IMR-90 (cell line): Measurements from ENCODE around the gene RBFOX2. TPM values are rescaled to one million over a fixed set of nuclear protein-coding genes. Genes with fewer than 3 reads are reported as not detected.

Experiments used
- ATAC-seq: fragments of 200-7000 bp; cut with Tn5 transposase; 2 replicates; pipeline ENCODE4 v1.9.1; 2020; ENCODE audit warnings: low read depth, mild to moderate bottlenecking, moderate library complexity
- BruUV-seq: library from RNA; stranded (reverse); fragments of 400-500 nt; replicated peaks from 2 replicates; lab custom pipeline; 2021; lab: Mats Ljungman, UMichigan
- CTCF ChIA-PET: fragments of 300-600 bp; formaldehyde crosslinking; extraction: SDS; loops from one replicate; lab custom pipeline; 2021; ENCODE audit warnings: antibody characterized with exemption; lab: Yijun Ruan, JAX
- POLR2A ChIA-PET: fragments of 300-600 bp; sonication (Branson Sonifier 250); formaldehyde crosslinking; loops from one replicate; lab custom pipeline; 2022; ENCODE audit warnings: antibody characterized with exemption; ENCODE audit not compliant: unreplicated experiment; lab: Charles Lee
- DNase-seq: peaks from one replicate; pipeline ENCODE4 v3.0.0; 2013
- H2AFZ ChIP-seq: replicated peaks from 2 replicates; pipeline ENCODE3; 2013; ENCODE audit warnings: low read length, mild to moderate bottlenecking; ENCODE audit not compliant: poor library complexity
- H2AK5ac ChIP-seq: 2 replicates; pipeline ENCODE4 v1.6.1; 2013; ENCODE audit warnings: low read depth, low read length, inconsistent platforms
- H2AK9ac ChIP-seq: replicated peaks from 2 replicates; pipeline ENCODE3; 2013; ENCODE audit warnings: mild to moderate bottlenecking, low read depth, low read length, moderate library complexity; ENCODE audit not compliant: poor library complexity
- H2BK120ac ChIP-seq: 2 replicates; pipeline ENCODE4 v1.6.1; 2013; ENCODE audit warnings: low read depth, low read length, inconsistent platforms
- H2BK15ac ChIP-seq: 3 replicates; pipeline ENCODE4 v1.6.1; 2013; ENCODE audit warnings: low read depth, low read length, inconsistent platforms
- H2BK20ac ChIP-seq: 2 replicates; pipeline ENCODE4 v1.6.1; 2013; ENCODE audit warnings: low read depth, mild to moderate bottlenecking, inconsistent platforms, low read length, moderate library complexity
- H2BK5ac ChIP-seq: 2 replicates; pipeline ENCODE4 v1.6.1; 2013; ENCODE audit warnings: mild to moderate bottlenecking, low read depth, low read length, inconsistent platforms; ENCODE audit not compliant: poor library complexity, severe bottlenecking
- H3K14ac ChIP-seq: replicated peaks from 2 replicates; pipeline ENCODE4 v1.6.1; 2013; ENCODE audit warnings: low read depth, low read length, inconsistent platforms
- H3K18ac ChIP-seq: 2 replicates; pipeline ENCODE4 v1.6.1; 2013; ENCODE audit warnings: low read depth, low read length, control low read depth
- H3K23ac ChIP-seq: 2 replicates; pipeline ENCODE4 v1.6.1; 2013; ENCODE audit warnings: low read depth, low read length, inconsistent platforms
- H3K27ac ChIP-seq: 2 replicates; pipeline ENCODE4 v1.5.1; 2013; ENCODE audit warnings: mild to moderate bottlenecking, control low read depth, low read length; ENCODE audit not compliant: insufficient read depth
- H3K27me3 ChIP-seq: 2 replicates; pipeline ENCODE4 v1.6.1; 2013; ENCODE audit warnings: low read length; ENCODE audit not compliant: control insufficient read depth, insufficient read depth
- H3K36me3 ChIP-seq: 2 replicates; pipeline ENCODE4 v1.6.1; 2013; ENCODE audit warnings: low read length, mixed read lengths; ENCODE audit not compliant: control insufficient read depth, insufficient read depth
- H3K4ac ChIP-seq: 2 replicates; pipeline ENCODE4 v1.6.1; 2013; ENCODE audit warnings: low read depth, low read length, inconsistent platforms
- H3K4me1 ChIP-seq: 2 replicates; pipeline ENCODE4 v1.6.1; 2013; ENCODE audit warnings: low read length, mixed read lengths; ENCODE audit not compliant: control insufficient read depth, insufficient read depth
- H3K4me2 ChIP-seq: 2 replicates; pipeline ENCODE4 v1.6.1; 2013; ENCODE audit warnings: low read depth, mild to moderate bottlenecking, control low read depth, low read length, moderate library complexity
- H3K4me3 ChIP-seq: 2 replicates; pipeline ENCODE4 v1.5.1; 2013; ENCODE audit warnings: low read depth, mild to moderate bottlenecking, control low read depth, low read length, moderate library complexity; ENCODE audit not compliant: insufficient read depth
- H3K56ac ChIP-seq: 2 replicates; pipeline ENCODE4 v1.6.1; 2013; ENCODE audit warnings: low read length, inconsistent platforms; ENCODE audit not compliant: insufficient read depth; ENCODE audit errors: extremely low read depth
- H3K79me1 ChIP-seq, 2 experiments: 2 replicates each; pipeline ENCODE4 v1.6.1; 2013; ENCODE audit warnings: low read length in 2 of 2, inconsistent platforms in 1 of 2, low read depth in 1 of 2
- H3K9ac ChIP-seq: 2 replicates; pipeline ENCODE4 v1.6.1; 2013; ENCODE audit warnings: low read depth, low read length, control low read depth
- H3K9me1 ChIP-seq: 2 replicates; pipeline ENCODE4 v1.6.1; 2013; ENCODE audit warnings: low read length, inconsistent platforms; ENCODE audit not compliant: insufficient read depth
- H3K9me3 ChIP-seq: 2 replicates; pipeline ENCODE4 v1.6.1; 2013; ENCODE audit warnings: low read length; ENCODE audit not compliant: control insufficient read depth, insufficient read depth
- H4K20me1 ChIP-seq: 2 replicates; pipeline ENCODE4 v1.6.1; 2013; ENCODE audit warnings: low read length, inconsistent platforms; ENCODE audit not compliant: insufficient read depth
- H4K5ac ChIP-seq: 2 replicates; pipeline ENCODE4 v1.6.1; 2013; ENCODE audit warnings: mild to moderate bottlenecking, low read depth, low read length, control low read depth
- H4K8ac ChIP-seq, 2 experiments: 2 replicates each; pipeline ENCODE4 v1.6.1; 2013; ENCODE audit warnings: low read depth in 2 of 2, low read length in 2 of 2, control low read depth in 1 of 2, inconsistent platforms in 1 of 2
- H4K91ac ChIP-seq: 2 replicates; pipeline ENCODE4 v1.6.1; 2013; ENCODE audit warnings: low read depth, low read length, inconsistent platforms; ENCODE audit not compliant: insufficient read depth
- CEBPB ChIP-seq: IDR thresholded peaks from 2 replicates; pipeline ENCODE4 v1.6.1; 2012; ENCODE audit warnings: low read depth, low read length, improper control_type of control experiment
- CHD1 ChIP-seq: IDR thresholded peaks from 2 replicates; pipeline ENCODE4 v1.6.1; 2012; ENCODE audit warnings: low read depth, low read length, improper control_type of control experiment
- CTCF ChIP-seq: conservative IDR thresholded peaks from 2 replicates; pipeline ENCODE4 v1.5.1; 2012; ENCODE audit warnings: mild to moderate bottlenecking, low read depth, low read length, improper control_type of control experiment
- ELK1 ChIP-seq: fragments of 150-350 bp; IDR thresholded peaks from 2 replicates; pipeline ENCODE4 v1.6.1; 2016; ENCODE audit warnings: low read depth, mild to moderate bottlenecking, low read length, moderate library complexity, borderline replicate concordance
- RCOR1 ChIP-seq: IDR thresholded peaks from 2 replicates; pipeline ENCODE4 v1.6.1; 2012; ENCODE audit warnings: mild to moderate bottlenecking, low read length, improper control_type of control experiment; ENCODE audit not compliant: insufficient replicate concordance
- USF2 ChIP-seq: fragments of 150-350 bp; IDR thresholded peaks from 2 replicates; pipeline ENCODE4 v1.6.1; 2017; ENCODE audit warnings: mild to moderate bottlenecking, antibody characterized with exemption, low read length, low read depth
- WGBS, 2 experiments: methylation state at CpG; one replicate each; pipeline versions ENCODE4 v1.1.5 to v1.1.7; 2013; ENCODE audit warnings: missing lambda C conversion rate in 2 of 2; ENCODE audit not compliant: insufficient read length in 1 of 2; ENCODE audit errors: extremely low coverage in 2 of 2; 5-methylcytosine and 5-hydroxymethylcytosine counted together
- dilution Hi-C: fragments of 300-500 bp; cut with HindIII; formaldehyde crosslinking; loops from one replicate; pipeline ENCODE4 v1.14.3; 2018; ENCODE audit warnings: low sequenced_read_pairs; ENCODE audit not compliant: unreplicated experiment
- in situ Hi-C: fragments of 300-500 bp; cut with MboI; formaldehyde crosslinking; loops from 3 replicates; pipeline ENCODE4 v1.14.3; 2019; ENCODE audit warnings: low sequenced_read_pairs, inconsistent platforms, mixed read lengths
- intact Hi-C: fragments of 100-400 bp; cut with micrococcal nuclease; formaldehyde crosslinking; loops from 2 replicates; pipeline ENCODE4 v1.10.0; 2022
- polyA plus RNA-seq, 3 experiments: library from polyadenylated mRNA; depleted of rRNA; stranded (reverse); fragments of >200 nt; gene quantifications; 2 replicates each; pipeline ENCODE4 v1.2.3, GENCODE V29; 2012; ENCODE audit warnings: low replicate concordance in 1 of 3
- total RNA-seq: library from RNA; depleted of rRNA; stranded (reverse); fragments of >200 nt; gene quantifications from 2 replicates; pipeline ENCODE4 v1.2.3, GENCODE V29; 2012

Gene RBFOX2
- total and polyA plus RNA-seq, 2 of the 4 experiments (the other 2 are of a cell fraction) = 146 to 178 TPM

- Histone ChIP-seq H2BK120ac (peak overlapping the region; percentile 91; the same call in 1 of the 2 replicates), H3K4me1 (peaks cover 11% of the 10 kb centered on the region), H3K4me3 (peak overlapping the region; percentile 62), H3K36me3 (no peaks in the 10 kb centered on the region; the same call in 1 of the 2 replicates), H4K20me1 (peaks cover 51% of the 10 kb centered on the region), H3K4ac (peak overlapping the region; percentile 94), H2AFZ (no peak overlapping the region), H2AK9ac (no peak overlapping the region), H2AK5ac (peak overlapping the region; percentile 31; the same call in 1 of the 2 replicates), H3K9ac (peak overlapping the region; percentile 72), H2BK15ac (peak overlapping the region; percentile 78; the same call in 2 of the 3 replicates), H3K9me1 (peaks cover 8% of the 10 kb centered on the region), H2BK5ac (peak overlapping the region; percentile 96), H2BK20ac (peak overlapping the region; percentile 52; the same call in 1 of the 2 replicates), H3K79me1 (peaks cover 6 to 59% of the 10 kb centered on the region in 2 experiments; a peak in 3 of 4 replicates), H3K23ac (peak overlapping the region; percentile 55; the same call in 1 of the 2 replicates), H4K5ac (peak overlapping the region; percentile 58), H3K18ac (peak overlapping the region; percentile 94), H3K4me2 (peak overlapping the region; percentile 98), H3K56ac (peak overlapping the region; percentile 87), H4K91ac (peak overlapping the region; percentile 86; the same call in 1 of the 2 replicates), H3K27ac (peak overlapping the region; percentile 88), H3K27me3 (no peaks in the 10 kb centered on the region), H4K8ac (peak overlapping the region; percentile 12 to 81; a peak in 3 of 4 replicates), H3K9me3 (no peaks in the 10 kb centered on the region), H3K14ac (peak overlapping the region; percentile 83)
- no CpG with 5 or more reads among the region's 3 CpGs for WGBS, 2 experiments
- POLR2A ChIA-PET = interaction anchor here (0.5 to 0.6 kb wide), 2 partner anchors 155 to 187 kb away, joined by 3 read pairs; partner anchors contain the start of gene APOL6
- intact Hi-C loops (loop anchor here (5.0 kb wide), 2 partner anchors 188 to 403 kb away; partner anchors contain the start of gene APOL6), in situ Hi-C loops (loop anchor here (10.0 kb wide), 2 partner anchors 201 to 401 kb away; no protein-coding TSS in a partner anchor), dilution Hi-C loops (no loop called here)
- TF ChIP-seq CHD1 = no peak
- TF ChIP-seq ELK1 = no peak
- TF ChIP-seq CEBPB = peak; percentile 89
- no peak for TF ChIP-seq USF2
- TF ChIP-seq CTCF = no peak
- no peak for TF ChIP-seq RCOR1
- DNase-seq (peak; percentile 72), ATAC-seq (no peak)
- CTCF ChIA-PET = interaction anchor here (0.6 to 0.9 kb wide), 4 partner anchors 58 to 230 kb away, joined by 3 to 4 read pairs (median 3); no protein-coding TSS in a partner anchor
- no TSS peak for BruUV-seq
Measured at GRCh38 chr22:35835267-35835997, 193.2 kb downstream of the RBFOX2 start.
